ENCODE data around the gene BCAT1. TPM values are rescaled to one million over a fixed set of nuclear protein-coding genes. Genes with fewer than 3 reads are reported as not detected.

Gene BCAT1
- total and polyA plus RNA-seq, 2 experiments from 2014 or later: 53.6 to 181 TPM

DNA sequence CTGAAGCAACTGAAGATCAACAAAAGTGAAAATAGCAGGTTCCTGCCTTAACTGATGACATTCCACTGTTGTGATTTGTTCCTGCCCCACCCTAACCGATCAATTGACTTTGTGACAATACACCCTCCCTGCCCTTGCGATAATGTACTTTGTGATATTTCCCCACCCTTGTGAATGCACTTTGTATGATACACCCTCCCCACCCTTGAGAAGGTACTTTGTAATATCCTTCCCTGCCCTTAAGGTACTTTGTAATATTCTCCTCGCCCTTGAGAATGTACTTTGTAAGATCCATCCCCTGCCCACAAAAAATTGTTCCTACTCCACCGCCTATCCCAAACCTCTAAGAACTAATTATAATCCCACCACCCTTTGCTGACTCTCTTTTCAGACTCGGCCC lies 41.4 kb downstream of the BCAT1 start:
- Histone ChIP-seq H4K20me1 (replicated peaks; ENCODE audit: insufficient read depth) (peaks cover 19% of the 10 kb centered on the region), H3K4me1 (ENCODE audit: insufficient read depth) (peaks cover 46% of the 10 kb centered on the region), H3K4me2 (no peak overlapping the region), H3F3A (replicated peaks; ENCODE audit: low read depth) (peaks cover 11% of the 10 kb centered on the region; the same call in 1 of the 2 replicates), H3K36me3 (ENCODE audit: insufficient read depth) (peaks cover 5% of the 10 kb centered on the region; the same call in 1 of the 2 replicates), H3K79me2 (replicated peaks; ENCODE audit: insufficient read depth) (peaks cover 84% of the 10 kb centered on the region), H3K4me3 (no peak overlapping the region), H3K27me3 (ENCODE audit: insufficient read depth) (peaks cover 11% of the 10 kb centered on the region; the same call in 1 of the 2 replicates), H3K27ac (ENCODE audit: low read depth) (no peak overlapping the region), H2AFZ (no peak overlapping the region), H3K9me2 (ENCODE audit: insufficient read depth) (no peaks in the 10 kb centered on the region)
- Mint-ChIP-seq H3K27me3 (ENCODE audit: insufficient read depth, low read depth, poor library complexity) (peaks cover 10% of the 10 kb centered on the region), H3K9me3 (no peaks in the 10 kb centered on the region), H3K4me1 (peaks cover 21% of the 10 kb centered on the region; the same call in 2 of the 3 replicates), H3K27ac (no peak overlapping the region), H3K36me3 (ENCODE audit: low read depth) (peaks cover 26% of the 10 kb centered on the region), H3K4me3 (no peak overlapping the region)
- ATAC-seq (no peak), DNase-seq (ENCODE audit: low spot score) (no peak)
- TF ChIP-seq, protein P1, sequence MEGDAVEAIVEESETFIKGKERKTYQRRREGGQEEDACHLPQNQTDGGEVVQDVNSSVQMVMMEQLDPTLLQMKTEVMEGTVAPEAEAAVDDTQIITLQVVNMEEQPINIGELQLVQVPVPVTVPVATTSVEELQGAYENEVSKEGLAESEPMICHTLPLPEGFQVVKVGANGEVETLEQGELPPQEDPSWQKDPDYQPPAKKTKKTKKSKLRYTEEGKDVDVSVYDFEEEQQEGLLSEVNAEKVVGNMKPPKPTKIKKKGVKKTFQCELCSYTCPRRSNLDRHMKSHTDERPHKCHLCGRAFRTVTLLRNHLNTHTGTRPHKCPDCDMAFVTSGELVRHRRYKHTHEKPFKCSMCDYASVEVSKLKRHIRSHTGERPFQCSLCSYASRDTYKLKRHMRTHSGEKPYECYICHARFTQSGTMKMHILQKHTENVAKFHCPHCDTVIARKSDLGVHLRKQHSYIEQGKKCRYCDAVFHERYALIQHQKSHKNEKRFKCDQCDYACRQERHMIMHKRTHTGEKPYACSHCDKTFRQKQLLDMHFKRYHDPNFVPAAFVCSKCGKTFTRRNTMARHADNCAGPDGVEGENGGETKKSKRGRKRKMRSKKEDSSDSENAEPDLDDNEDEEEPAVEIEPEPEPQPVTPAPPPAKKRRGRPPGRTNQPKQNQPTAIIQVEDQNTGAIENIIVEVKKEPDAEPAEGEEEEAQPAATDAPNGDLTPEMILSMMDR (conservative IDR thresholded peaks at IDR 0.05; ENCODE audit: low read depth in 2 of 2): no peak
- TF ChIP-seq EZH2phosphoT487 (IDR thresholded peaks at IDR 0.05; ENCODE audit: unreplicated experiment) (no peak), EZH2 (IDR thresholded peaks at IDR 0.05; ENCODE audit: low read depth, unreplicated experiment) (no peak), CREB1 (CRISPR knock-in tag; IDR thresholded peaks at IDR 0.05; ENCODE audit: low read depth) (no peak), STAT1 (IDR thresholded peaks at IDR 0.05; ENCODE audit: unreplicated experiment) (no peak), JUNB (IDR thresholded peaks at IDR 0.05; ENCODE audit: unreplicated experiment) (no peak), ZNF114 (CRISPR knock-in tag; IDR thresholded peaks at IDR 0.05) (no peak), ZNF331 (CRISPR knock-in tag; IDR thresholded peaks at IDR 0.05; ENCODE audit: low read depth) (no peak), NANOG (IDR thresholded peaks at IDR 0.05; ENCODE audit: borderline replicate concordance) (no peak), POLR2AphosphoS5 (IDR thresholded peaks at IDR 0.05; ENCODE audit: low read depth) (no peak)
- TF ChIP-seq, protein P2, sequence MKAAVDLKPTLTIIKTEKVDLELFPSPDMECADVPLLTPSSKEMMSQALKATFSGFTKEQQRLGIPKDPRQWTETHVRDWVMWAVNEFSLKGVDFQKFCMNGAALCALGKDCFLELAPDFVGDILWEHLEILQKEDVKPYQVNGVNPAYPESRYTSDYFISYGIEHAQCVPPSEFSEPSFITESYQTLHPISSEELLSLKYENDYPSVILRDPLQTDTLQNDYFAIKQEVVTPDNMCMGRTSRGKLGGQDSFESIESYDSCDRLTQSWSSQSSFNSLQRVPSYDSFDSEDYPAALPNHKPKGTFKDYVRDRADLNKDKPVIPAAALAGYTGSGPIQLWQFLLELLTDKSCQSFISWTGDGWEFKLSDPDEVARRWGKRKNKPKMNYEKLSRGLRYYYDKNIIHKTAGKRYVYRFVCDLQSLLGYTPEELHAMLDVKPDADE (IDR thresholded peaks at IDR 0.05): no peak
- TF ChIP-seq, protein P3, sequence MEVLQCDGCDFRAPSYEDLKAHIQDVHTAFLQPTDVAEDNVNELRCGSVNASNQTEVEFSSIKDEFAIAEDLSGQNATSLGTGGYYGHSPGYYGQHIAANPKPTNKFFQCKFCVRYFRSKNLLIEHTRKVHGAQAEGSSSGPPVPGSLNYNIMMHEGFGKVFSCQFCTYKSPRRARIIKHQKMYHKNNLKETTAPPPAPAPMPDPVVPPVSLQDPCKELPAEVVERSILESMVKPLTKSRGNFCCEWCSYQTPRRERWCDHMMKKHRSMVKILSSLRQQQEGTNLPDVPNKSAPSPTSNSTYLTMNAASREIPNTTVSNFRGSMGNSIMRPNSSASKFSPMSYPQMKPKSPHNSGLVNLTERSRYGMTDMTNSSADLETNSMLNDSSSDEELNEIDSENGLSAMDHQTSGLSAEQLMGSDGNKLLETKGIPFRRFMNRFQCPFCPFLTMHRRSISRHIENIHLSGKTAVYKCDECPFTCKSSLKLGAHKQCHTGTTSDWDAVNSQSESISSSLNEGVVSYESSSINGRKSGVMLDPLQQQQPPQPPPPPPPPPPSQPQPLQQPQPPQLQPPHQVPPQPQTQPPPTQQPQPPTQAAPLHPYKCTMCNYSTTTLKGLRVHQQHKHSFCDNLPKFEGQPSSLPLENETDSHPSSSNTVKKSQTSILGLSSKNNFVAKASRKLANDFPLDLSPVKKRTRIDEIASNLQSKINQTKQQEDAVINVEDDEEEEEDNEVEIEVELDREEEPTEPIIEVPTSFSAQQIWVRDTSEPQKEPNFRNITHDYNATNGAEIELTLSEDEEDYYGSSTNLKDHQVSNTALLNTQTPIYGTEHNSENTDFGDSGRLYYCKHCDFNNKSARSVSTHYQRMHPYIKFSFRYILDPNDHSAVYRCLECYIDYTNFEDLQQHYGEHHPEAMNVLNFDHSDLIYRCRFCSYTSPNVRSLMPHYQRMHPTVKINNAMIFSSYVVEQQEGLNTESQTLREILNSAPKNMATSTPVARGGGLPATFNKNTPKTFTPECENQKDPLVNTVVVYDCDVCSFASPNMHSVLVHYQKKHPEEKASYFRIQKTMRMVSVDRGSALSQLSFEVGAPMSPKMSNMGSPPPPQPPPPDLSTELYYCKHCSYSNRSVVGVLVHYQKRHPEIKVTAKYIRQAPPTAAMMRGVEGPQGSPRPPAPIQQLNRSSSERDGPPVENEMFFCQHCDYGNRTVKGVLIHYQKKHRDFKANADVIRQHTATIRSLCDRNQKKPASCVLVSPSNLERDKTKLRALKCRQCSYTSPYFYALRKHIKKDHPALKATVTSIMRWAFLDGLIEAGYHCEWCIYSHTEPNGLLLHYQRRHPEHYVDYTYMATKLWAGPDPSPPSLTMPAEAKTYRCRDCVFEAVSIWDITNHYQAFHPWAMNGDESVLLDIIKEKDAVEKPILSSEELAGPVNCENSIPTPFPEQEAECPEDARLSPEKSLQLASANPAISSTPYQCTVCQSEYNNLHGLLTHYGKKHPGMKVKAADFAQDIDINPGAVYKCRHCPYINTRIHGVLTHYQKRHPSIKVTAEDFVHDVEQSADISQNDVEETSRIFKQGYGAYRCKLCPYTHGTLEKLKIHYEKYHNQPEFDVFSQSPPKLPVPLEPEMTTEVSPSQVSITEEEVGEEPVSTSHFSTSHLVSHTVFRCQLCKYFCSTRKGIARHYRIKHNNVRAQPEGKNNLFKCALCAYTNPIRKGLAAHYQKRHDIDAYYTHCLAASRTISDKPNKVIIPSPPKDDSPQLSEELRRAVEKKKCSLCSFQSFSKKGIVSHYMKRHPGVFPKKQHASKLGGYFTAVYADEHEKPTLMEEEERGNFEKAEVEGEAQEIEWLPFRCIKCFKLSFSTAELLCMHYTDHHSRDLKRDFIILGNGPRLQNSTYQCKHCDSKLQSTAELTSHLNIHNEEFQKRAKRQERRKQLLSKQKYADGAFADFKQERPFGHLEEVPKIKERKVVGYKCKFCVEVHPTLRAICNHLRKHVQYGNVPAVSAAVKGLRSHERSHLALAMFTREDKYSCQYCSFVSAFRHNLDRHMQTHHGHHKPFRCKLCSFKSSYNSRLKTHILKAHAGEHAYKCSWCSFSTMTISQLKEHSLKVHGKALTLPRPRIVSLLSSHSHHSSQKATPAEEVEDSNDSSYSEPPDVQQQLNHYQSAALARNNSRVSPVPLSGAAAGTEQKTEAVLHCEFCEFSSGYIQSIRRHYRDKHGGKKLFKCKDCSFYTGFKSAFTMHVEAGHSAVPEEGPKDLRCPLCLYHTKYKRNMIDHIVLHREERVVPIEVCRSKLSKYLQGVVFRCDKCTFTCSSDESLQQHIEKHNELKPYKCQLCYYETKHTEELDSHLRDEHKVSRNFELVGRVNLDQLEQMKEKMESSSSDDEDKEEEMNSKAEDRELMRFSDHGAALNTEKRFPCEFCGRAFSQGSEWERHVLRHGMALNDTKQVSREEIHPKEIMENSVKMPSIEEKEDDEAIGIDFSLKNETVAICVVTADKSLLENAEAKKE (CRISPR knock-in tag; IDR thresholded peaks at IDR 0.05): no peak
- TF ChIP-seq, protein P4, sequence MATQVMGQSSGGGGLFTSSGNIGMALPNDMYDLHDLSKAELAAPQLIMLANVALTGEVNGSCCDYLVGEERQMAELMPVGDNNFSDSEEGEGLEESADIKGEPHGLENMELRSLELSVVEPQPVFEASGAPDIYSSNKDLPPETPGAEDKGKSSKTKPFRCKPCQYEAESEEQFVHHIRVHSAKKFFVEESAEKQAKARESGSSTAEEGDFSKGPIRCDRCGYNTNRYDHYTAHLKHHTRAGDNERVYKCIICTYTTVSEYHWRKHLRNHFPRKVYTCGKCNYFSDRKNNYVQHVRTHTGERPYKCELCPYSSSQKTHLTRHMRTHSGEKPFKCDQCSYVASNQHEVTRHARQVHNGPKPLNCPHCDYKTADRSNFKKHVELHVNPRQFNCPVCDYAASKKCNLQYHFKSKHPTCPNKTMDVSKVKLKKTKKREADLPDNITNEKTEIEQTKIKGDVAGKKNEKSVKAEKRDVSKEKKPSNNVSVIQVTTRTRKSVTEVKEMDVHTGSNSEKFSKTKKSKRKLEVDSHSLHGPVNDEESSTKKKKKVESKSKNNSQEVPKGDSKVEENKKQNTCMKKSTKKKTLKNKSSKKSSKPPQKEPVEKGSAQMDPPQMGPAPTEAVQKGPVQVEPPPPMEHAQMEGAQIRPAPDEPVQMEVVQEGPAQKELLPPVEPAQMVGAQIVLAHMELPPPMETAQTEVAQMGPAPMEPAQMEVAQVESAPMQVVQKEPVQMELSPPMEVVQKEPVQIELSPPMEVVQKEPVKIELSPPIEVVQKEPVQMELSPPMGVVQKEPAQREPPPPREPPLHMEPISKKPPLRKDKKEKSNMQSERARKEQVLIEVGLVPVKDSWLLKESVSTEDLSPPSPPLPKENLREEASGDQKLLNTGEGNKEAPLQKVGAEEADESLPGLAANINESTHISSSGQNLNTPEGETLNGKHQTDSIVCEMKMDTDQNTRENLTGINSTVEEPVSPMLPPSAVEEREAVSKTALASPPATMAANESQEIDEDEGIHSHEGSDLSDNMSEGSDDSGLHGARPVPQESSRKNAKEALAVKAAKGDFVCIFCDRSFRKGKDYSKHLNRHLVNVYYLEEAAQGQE (IDR thresholded peaks at IDR 0.05; ENCODE audit: unreplicated experiment): no peak
